Stromal cell of bone marrow (primary cell): ENCODE data around the gene CD276.
"Not testable (repeated sequence)": the region's sequence is repeated elsewhere in the genome, so short reads cannot be mapped to it uniquely, and the experiment has no call there.

Experiments used
- DNase-seq: peaks from one replicate; pipeline ENCODE4 v3.0.0-alpha.2; 2012; ENCODE audit warnings: low read depth

Gene CD276

GRCh38 chr15:73684581-73685455 is 635 bp downstream of the CD276 start:
- DNase-seq, result peak; percentile 83

- no peak for DNase-seq
Observed at GRCh38 chr15:73685981-73686380, 1.8 kb downstream of the CD276 start.

- DNase-seq, result peak; percentile 91
Observed at GRCh38 chr15:73686781-73687256, 2.6 kb downstream of the CD276 start.

GRCh38 chr15:73687351-73687750 is 3.2 kb downstream of the CD276 start:
- no peak for DNase-seq

GRCh38 chr15:73688455-73688854 is 4.3 kb downstream of the CD276 start:
- no peak for DNase-seq

GRCh38 chr15:73691396-73691795 is 7.2 kb downstream of the CD276 start:
- peak; percentile 85 for DNase-seq

- DNase-seq, result peak; percentile 56
Observed at GRCh38 chr15:73694419-73694818, 10.2 kb downstream of the CD276 start.

GRCh38 chr15:73695773-73696640 is 11.8 kb downstream of the CD276 start:
- DNase-seq, result no peak

- no peak for DNase-seq
Observed at GRCh38 chr15:73696641-73697001, 12.4 kb downstream of the CD276 start.

GRCh38 chr15:73697033-73697467 is 12.9 kb downstream of the CD276 start:
- peak; percentile 86 for DNase-seq

- no peak for DNase-seq
Observed at GRCh38 chr15:73699249-73700040, 15.3 kb downstream of the CD276 start.

GRCh38 chr15:73700041-73700842 is 16.1 kb downstream of the CD276 start:
- DNase-seq, result peak; percentile 65

GRCh38 chr15:73702311-73703239 is 18.4 kb downstream of the CD276 start:
- DNase-seq, result not testable (repeated sequence)

GRCh38 chr15:73703601-73704000 is 19.4 kb downstream of the CD276 start:
- not testable (repeated sequence) for DNase-seq

- not testable (repeated sequence) for DNase-seq
Observed at GRCh38 chr15:73704142-73704868, 20.1 kb downstream of the CD276 start.

GRCh38 chr15:73704869-73705645 is 20.9 kb downstream of the CD276 start:
- no peak for DNase-seq

- DNase-seq, result no peak
Observed at GRCh38 chr15:73708691-73709090, 24.5 kb downstream of the CD276 start.

GRCh38 chr15:73709241-73709640 is 25.1 kb downstream of the CD276 start:
- no peak for DNase-seq
